Measurements from ENCODE around the gene ITGB7. TPM values are rescaled to one million over a fixed set of nuclear protein-coding genes. Genes with fewer than 3 reads are reported as not detected.

Gene ITGB7, protein sequence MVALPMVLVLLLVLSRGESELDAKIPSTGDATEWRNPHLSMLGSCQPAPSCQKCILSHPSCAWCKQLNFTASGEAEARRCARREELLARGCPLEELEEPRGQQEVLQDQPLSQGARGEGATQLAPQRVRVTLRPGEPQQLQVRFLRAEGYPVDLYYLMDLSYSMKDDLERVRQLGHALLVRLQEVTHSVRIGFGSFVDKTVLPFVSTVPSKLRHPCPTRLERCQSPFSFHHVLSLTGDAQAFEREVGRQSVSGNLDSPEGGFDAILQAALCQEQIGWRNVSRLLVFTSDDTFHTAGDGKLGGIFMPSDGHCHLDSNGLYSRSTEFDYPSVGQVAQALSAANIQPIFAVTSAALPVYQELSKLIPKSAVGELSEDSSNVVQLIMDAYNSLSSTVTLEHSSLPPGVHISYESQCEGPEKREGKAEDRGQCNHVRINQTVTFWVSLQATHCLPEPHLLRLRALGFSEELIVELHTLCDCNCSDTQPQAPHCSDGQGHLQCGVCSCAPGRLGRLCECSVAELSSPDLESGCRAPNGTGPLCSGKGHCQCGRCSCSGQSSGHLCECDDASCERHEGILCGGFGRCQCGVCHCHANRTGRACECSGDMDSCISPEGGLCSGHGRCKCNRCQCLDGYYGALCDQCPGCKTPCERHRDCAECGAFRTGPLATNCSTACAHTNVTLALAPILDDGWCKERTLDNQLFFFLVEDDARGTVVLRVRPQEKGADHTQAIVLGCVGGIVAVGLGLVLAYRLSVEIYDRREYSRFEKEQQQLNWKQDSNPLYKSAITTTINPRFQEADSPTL
- 0.30 and 0.52 TPM in 2 replicates for total RNA-seq (2014; rRNA removed; shearing (Covaris generic))

DNA sequence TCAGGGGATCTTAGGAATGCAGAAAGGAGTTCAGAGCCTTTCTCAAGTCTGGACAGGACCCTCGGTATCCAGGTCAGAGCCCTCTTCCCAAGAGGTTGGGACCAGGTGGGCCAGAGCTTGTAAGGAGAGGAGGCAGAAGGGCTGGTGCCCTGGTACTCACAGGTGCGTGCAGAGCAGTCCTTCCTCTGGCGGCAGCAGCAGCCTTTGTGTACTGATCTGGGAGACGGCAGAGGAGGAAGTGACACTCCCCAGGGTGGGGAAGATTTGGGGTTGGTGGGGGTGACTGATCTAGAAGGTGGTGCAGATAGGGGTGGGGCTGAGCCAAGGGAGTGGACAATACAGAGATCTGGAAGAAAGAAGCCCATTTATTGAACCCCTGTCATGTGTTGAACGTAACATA, at the start of gene ITGB7:
ITGB7 (minus strand) TSS at position 210 of the 400 bp plus-strand sequence. CDS start 6,808 bp downstream, outside the sequence.
- DNase-seq = no peak
- peaks cover 8% of the 10 kb centered on the region for H3K36me3 ChIP-seq (replicated peaks; ENCODE audit: control insufficient read depth, insufficient read depth, low read length)
- no peaks in the 10 kb centered on the region; the same call in 1 of the 2 replicates for H3K27me3 ChIP-seq (ENCODE audit: control insufficient read depth, insufficient read depth, low read length)
- H3K4me3 ChIP-seq (ENCODE audit: insufficient read depth, low read depth, low read length) = no peak within 1 kb of the TSS

DNA sequence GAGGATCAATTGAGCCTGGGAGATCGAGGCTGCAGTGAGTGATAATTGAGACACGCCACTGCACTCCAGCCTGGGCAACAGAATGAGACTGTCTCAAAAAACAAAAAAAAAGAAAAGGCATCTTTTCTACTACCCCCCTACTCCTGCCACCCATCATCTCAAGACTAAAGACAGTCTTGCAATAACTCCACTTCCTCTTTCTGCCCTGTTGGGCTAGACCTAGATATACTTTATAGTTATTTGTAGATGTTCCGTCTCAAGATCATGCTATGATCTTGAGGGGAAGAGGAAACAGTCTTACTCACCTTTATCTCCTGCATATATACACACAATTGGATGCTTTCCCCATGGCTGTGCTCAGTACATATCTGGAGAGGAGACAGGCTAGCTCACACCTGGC, 48.9 kb upstream of the ITGB7 start:
- Histone ChIP-seq H3K27me3 (ENCODE audit: control insufficient read depth, insufficient read depth, low read length) (no peaks in the 10 kb centered on the region), H3K36me3 (replicated peaks; ENCODE audit: control insufficient read depth, insufficient read depth, low read length) (no peaks in the 10 kb centered on the region; the same call in none of the 2 replicates), H3K4me3 (ENCODE audit: insufficient read depth, low read depth, low read length) (no peak overlapping the region)
- no peak for DNase-seq

DNA sequence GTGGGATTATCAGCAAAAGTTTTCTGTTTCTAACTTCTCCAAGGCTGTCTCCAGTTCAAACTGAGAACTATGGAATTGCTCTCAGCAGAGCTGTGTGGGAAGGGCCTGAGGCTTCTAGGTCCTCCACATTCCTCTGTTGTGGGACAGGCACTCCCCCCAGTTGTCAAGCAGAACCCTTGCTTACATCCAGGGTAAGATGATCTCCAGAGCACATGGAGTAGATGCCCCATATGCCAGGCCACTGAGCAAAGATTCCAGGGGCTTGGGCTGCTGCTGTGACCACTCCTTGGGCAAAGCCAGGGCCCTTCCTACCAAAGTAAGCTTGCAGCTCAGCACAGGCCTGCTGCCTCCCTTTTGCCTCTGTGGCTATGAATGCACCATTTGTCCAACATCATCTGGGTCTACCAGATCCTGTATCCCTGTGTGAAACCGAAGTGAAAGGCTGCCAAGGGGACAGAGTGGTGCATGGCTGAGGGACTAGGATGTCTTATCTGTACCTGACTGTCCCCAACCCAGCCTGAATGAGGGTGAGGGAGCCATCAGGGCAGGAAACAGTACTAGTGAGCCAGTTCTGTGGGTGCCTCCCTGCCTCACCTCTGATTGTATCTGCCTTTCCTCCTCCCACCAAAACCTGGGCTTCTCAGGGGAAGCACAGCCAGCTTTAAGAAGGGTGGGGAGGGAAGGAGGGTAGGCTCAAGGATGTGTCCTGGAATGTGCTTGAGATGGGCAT, 47.9 kb upstream of the ITGB7 start:
- Histone ChIP-seq H3K4me3 (ENCODE audit: insufficient read depth, low read depth, low read length) (no peak overlapping the region), H3K36me3 (replicated peaks; ENCODE audit: control insufficient read depth, insufficient read depth, low read length) (no peaks in the 10 kb centered on the region; the same call in none of the 2 replicates)

DNA sequence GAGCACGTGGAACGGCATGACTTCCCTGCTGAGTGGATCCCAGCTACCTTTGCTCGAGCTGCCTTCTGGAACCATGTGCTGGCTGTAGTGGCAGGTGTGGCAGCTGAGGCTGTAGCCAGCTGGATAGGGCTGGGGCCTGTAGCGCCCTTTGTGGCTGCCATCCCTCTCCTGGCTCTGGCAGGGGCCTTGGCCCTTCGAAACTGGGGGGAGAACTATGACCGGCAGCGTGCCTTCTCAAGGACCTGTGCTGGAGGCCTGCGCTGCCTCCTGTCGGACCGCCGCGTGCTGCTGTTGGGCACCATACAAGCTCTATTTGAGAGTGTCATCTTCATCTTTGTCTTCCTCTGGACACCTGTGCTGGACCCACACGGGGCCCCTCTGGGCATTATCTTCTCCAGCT, 46.2 kb upstream of the ITGB7 start:
- Histone ChIP-seq H3K27me3 (ENCODE audit: control insufficient read depth, insufficient read depth, low read length) (no peaks in the 10 kb centered on the region), H3K36me3 (replicated peaks; ENCODE audit: control insufficient read depth, insufficient read depth, low read length) (no peaks in the 10 kb centered on the region; the same call in none of the 2 replicates), H3K4me3 (ENCODE audit: insufficient read depth, low read depth, low read length) (no peak overlapping the region)
- no peak for DNase-seq

More for the DNA sequence above, 47.9 kb upstream of the ITGB7 start:
- no peaks in the 10 kb centered on the region for H3K27me3 ChIP-seq (ENCODE audit: control insufficient read depth, insufficient read depth, low read length)
- no peak for DNase-seq

DNA sequence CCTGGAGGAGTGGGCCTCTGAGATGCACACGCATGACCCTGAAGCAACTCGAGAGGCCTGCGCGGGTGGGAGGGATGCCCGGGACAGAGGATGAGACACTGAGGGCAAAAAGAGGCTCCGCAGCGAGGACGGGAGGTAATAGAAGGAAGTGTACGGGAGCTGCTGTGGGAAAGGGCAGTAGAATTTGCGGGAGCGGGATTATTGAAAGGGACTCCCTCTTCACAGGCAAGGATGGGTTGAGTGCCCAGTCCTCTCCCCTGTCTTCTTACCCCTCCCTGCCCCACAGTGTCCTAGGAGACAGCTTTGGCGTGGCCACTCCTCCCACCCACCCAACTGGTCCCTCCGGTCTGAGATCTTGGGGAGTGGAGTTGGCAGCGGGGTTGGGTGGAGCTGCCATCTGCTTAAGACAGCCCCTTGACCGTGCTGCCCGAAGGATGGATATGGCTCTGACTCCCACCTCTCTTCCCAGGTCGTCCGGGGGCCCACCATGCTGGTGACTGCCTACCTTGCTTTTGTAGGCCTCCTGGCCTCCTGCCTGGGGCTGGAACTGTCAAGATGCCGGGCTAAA, 45.4 kb upstream of the ITGB7 start:
- no peaks in the 10 kb centered on the region; the same call in none of the 2 replicates for H3K36me3 ChIP-seq (replicated peaks; ENCODE audit: control insufficient read depth, insufficient read depth, low read length)
- peak; percentile 54 for DNase-seq
- no peaks in the 10 kb centered on the region for H3K27me3 ChIP-seq (ENCODE audit: control insufficient read depth, insufficient read depth, low read length)
- H3K4me3 ChIP-seq (ENCODE audit: insufficient read depth, low read depth, low read length) = peak overlapping the region; percentile 85

DNA sequence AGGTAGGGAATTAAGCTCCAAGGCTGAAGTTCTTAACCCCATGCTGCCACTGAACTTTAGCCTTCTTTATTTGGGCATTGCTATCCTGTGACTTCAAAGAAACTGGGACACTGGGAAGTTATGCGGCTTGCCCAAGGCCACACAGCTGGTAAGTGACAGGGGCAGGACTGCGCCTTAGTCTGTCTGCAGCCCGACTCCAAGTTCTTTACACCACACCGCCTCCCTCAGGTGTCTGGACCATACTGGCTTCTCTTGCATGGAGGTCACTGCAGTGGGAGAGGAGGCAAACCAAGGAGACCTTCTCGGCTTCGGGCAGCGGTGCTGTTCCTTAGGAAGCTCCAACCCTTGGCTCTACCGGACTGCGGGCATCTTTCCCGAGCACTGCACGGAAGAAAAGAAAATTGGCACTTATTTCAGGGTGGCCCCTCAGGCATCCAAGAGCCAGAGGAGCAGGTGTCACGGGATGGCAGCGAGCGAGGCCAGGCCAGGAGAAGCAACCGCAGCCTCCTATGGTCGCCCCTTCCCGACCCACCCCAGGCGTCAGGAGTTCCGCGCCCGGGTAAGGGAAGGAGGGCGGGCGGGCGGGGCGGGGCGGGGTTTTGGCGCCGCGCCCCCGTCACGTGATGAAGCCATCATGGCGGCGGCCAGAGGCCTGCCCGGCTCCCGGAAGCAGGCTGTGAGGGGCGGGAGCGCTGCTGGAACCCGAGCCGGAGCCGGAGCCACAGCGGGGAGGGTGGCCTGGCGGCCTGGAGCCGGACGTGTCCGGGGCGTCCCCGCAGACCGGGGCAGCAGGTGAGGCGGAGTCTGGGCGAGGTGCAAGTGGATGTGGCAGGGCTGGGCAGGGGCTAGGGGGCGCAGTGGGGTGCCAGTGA, 44.7 kb upstream of the ITGB7 start:
- Histone ChIP-seq H3K4me3 (ENCODE audit: insufficient read depth, low read depth, low read length) (peak overlapping the region; percentile 85), H3K36me3 (replicated peaks; ENCODE audit: control insufficient read depth, insufficient read depth, low read length) (no peaks in the 10 kb centered on the region; the same call in none of the 2 replicates), H3K27me3 (ENCODE audit: control insufficient read depth, insufficient read depth, low read length) (no peaks in the 10 kb centered on the region)
- DNase-seq = peak; percentile 99

DNA sequence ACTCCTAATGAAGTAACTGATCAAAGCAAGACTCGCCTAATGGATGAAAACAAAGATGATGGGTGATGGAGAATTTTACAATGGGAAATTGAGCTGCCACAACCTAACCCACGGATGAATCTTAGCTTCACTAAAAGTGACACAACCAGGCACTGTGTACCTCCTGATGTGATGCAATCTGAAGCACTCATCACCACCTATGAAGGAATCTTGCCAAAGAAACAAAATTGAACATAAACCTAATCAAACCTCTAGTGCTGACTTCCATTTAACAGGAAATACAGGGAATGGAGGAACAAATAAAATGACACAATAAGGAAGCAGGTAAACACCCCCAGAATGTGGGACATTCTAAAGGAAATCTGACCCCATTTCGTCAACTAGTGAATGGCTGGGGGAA, 38.2 kb upstream of the ITGB7 start:
- DNase-seq = no peak
- Histone ChIP-seq H3K4me3 (ENCODE audit: insufficient read depth, low read depth, low read length) (no peak overlapping the region), H3K36me3 (replicated peaks; ENCODE audit: control insufficient read depth, insufficient read depth, low read length) (no peaks in the 10 kb centered on the region), H3K27me3 (ENCODE audit: control insufficient read depth, insufficient read depth, low read length) (no peaks in the 10 kb centered on the region)

DNA sequence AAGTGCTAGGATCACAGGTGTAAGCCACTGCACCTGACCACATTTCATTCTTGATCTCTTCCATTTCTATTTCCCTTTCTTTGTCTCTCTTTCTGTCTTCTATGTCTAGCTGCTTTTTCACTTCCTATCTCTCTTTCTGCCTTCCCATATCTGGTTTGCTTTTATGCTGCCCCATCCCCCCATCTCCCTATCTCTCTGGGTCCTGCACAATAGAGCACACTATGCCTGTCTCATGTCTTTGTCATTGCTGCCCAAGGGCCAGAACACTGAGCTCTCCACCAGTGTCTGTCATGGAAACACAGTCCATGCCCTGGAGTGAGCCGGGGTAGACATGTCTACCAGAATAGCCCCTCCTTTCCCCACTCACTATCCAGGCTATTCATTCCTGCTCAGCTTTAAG, 37.3 kb upstream of the ITGB7 start:
- no peaks in the 10 kb centered on the region for H3K27me3 ChIP-seq (ENCODE audit: control insufficient read depth, insufficient read depth, low read length)
- H3K36me3 ChIP-seq (replicated peaks; ENCODE audit: control insufficient read depth, insufficient read depth, low read length) = no peaks in the 10 kb centered on the region
- no peak for DNase-seq
- H3K4me3 ChIP-seq (ENCODE audit: insufficient read depth, low read depth, low read length) = no peak overlapping the region

DNA sequence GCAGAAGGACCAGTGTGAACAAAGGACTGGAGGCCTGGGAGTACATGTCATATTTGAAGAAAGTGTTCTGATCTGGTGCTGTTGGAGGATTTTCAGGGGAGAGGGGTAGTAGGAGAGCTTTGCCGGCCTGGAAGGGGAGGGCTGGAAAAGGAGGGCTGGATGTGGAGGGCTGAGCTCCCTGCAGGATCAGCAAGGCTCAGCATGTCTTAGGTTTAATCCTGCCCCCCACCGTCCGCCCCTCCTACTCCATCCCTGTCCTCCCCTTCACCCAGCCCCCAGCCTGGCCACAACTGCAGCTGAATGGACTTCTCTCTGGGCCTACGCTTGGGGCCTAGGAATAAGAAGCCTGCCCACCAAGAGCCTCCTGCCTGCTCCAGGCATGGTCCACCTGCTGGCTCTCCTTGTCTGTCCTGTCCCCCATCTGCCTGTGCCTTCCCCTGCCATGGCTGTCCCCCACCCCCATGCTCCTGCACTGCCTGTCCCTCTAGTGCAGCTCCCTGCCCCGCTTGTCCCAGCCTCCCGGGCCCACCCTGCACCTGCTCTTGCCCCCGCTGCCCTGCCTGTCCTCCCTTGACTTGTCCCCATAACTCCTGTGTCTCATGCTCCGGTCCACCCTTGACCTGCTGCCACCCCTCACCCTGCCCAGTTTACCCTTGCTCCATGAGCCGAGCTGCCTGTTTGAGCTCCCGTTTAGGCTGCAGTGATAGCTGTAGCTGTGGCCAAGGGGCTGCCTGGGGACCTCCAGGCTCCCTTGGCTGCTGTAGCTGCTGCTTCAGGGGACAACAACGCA, 34.8 kb upstream of the ITGB7 start:
- Histone ChIP-seq H3K27me3 (ENCODE audit: control insufficient read depth, insufficient read depth, low read length) (no peaks in the 10 kb centered on the region), H3K4me3 (ENCODE audit: insufficient read depth, low read depth, low read length) (no peak overlapping the region), H3K36me3 (replicated peaks; ENCODE audit: control insufficient read depth, insufficient read depth, low read length) (no peaks in the 10 kb centered on the region)
- DNase-seq = peak; percentile 83

DNA sequence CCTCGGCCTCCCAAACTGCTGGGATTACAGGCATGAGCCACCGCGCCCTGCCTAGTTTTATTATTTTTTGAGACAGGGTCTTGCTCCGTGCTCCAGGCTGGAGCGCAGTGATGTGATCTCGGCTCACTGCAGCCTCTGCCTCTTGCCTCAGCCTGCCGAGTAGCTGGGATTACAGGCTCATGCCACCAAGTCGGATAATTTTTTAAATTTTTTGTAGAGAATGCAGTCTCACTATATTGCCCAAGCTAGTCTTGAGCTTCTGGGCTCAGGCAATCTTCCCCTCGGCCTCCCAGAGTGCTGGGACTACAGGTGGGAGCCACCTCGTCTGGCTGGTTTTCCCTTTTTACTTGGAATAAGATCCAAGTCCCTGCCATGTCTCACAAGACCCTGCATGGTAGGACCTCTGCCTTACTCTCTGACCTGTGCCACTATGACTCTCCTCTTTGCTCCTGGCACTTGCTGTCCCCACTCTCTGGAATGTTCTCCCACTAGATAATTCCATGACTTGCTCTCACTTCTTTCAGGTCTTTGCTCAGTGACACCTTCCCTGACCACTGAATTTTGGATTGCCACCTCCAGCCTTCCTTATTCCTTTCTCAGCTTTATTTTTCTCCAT, 32.7 kb upstream of the ITGB7 start:
- no peaks in the 10 kb centered on the region for H3K27me3 ChIP-seq (ENCODE audit: control insufficient read depth, insufficient read depth, low read length)
- DNase-seq = no peak
- H3K4me3 ChIP-seq (ENCODE audit: insufficient read depth, low read depth, low read length) = no peak overlapping the region
- no peaks in the 10 kb centered on the region for H3K36me3 ChIP-seq (replicated peaks; ENCODE audit: control insufficient read depth, insufficient read depth, low read length)

DNA sequence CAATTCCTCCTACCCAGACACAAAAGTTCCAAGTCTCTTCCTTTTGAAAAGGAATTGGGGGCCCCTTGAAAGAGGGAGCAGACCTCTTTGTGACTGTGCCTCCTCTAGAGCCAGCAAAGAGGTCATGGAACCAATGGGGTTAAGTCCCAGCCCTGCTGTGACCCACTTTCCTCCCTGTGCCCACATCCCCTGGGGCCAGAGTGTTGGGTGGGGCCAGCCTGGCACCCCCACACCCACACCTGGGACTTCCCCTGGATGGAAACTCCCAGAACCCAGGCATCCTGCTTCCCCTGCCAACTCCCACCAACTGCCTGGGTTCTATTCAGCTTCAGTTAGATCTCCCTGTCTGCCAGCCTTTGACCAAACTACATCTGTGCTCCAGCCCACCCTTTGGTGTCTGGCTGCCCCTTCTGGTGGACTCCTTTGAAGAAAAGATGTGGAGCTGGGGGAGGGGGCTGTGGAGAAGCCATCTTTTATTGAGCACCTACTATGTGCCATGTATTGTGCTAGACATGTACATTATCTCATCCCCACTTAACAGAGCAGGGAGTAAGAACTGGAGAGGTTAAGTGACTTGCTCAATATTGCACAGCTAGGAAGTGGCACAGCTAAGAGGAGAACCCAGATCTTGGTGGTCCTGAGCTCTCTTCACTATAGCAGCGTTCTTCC, 29.5 kb upstream of the ITGB7 start:
- Histone ChIP-seq H3K36me3 (replicated peaks; ENCODE audit: control insufficient read depth, insufficient read depth, low read length) (no peaks in the 10 kb centered on the region), H3K4me3 (ENCODE audit: insufficient read depth, low read depth, low read length) (no peak overlapping the region), H3K27me3 (ENCODE audit: control insufficient read depth, insufficient read depth, low read length) (no peaks in the 10 kb centered on the region; the same call in 1 of the 2 replicates)
- DNase-seq = peak; percentile 11

DNA sequence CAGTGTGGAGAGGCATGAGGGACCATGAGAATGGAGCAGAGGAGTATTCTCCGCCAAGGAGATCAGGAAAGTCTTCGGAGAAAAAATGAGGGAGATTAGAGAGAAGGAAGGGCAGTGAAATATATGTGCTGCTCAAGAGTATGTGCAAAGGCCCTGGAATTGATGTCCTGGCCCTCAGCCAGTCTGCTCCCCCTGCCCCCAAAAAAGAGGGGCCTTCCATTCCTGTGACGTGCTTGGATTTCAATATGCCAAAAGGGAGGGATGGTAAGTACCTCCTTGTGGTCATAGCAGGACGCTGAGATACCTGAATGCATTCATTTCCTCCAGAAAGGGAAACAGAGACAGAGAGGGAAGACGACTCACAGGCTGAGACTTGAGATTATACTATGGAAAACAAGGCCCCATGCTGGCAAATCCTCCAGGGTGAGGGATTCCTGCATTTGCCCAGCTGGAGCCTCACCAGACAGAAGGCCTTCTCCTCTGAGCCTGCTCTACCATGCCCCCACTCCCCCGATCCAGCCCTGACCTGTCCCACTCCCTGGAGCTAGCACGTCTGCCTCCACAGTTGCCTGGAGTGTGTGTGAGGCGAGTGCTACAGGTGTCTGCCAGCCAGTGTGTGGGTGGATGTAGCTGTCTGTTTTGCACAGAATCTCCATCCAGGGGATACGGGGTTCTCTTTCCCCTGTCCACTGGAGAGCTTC, 28.8 kb upstream of the ITGB7 start:
- peaks cover 6% of the 10 kb centered on the region for H3K27me3 ChIP-seq (ENCODE audit: control insufficient read depth, insufficient read depth, low read length)
- no peak overlapping the region for H3K4me3 ChIP-seq (ENCODE audit: insufficient read depth, low read depth, low read length)
- H3K36me3 ChIP-seq (replicated peaks; ENCODE audit: control insufficient read depth, insufficient read depth, low read length) = no peaks in the 10 kb centered on the region
- peak; percentile 65 for DNase-seq

All from H7 (cell line).